Bronchial epithelial cell (primary cell): ENCODE results near the gene APOA4. TPM values are rescaled to one million over a fixed set of nuclear protein-coding genes. Genes with fewer than 3 reads are reported as not detected.

ENCODE experiments used
- DNase-seq: peaks from one replicate; pipeline ENCODE4 v3.0.0-alpha.2; 2010; ENCODE audit warnings: low read depth
- FAIRE-seq: peaks from 2 replicates; lab custom pipeline; 2011; peaks lifted over from hg19 to GRCh38; lab: Jason Lieb, UNC
- H3K27me3 ChIP-seq: 2 replicates; pipeline ENCODE4 v1.5.1; 2011; ENCODE audit warnings: low read length; ENCODE audit not compliant: control insufficient read depth, insufficient read depth
- H3K36me3 ChIP-seq: 2 replicates; pipeline ENCODE4 v1.5.1; 2011; ENCODE audit warnings: low read length; ENCODE audit not compliant: control insufficient read depth, insufficient read depth
- H3K4me3 ChIP-seq: 2 replicates; pipeline ENCODE4 v1.5.1; 2011; ENCODE audit warnings: mild to moderate bottlenecking, low read depth, low read length, control low read depth
- total RNA-seq: library from RNA; depleted of rRNA; stranded (reverse); fragments of >200 nt; gene quantifications from 2 replicates; pipeline ENCODE4 v1.2.1, GENCODE V29; 2014
- TF ChIP-seq, protein P1 (sequence below): IDR thresholded peaks from 2 replicates; pipeline ENCODE4 v1.5.1; 2011; ENCODE audit warnings: mild to moderate bottlenecking, moderate library complexity, low read length, control low read depth, inconsistent platforms; ENCODE audit not compliant: insufficient read depth, severe bottlenecking

Gene APOA4
- total RNA-seq, 1 donor from 2014 or later = not detected

DNA sequence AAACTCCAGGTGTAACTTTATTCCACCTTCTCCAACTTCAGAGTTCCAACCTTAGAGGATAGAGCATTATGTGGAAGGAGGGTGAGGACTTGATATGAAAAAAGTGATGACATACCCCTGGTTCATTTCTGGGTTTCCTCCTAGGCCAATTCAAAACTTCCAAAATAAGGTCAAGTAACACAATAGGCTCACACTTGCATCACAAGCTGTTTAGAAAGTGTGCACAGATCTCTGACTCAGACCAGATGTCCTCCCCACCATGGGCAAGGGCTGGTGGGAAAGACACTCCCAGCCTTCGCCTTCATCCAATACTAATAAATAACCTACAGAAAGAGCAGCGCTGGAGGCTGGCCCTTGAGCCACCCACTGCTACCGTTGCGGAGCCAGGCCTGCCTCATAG lies 44.5 kb downstream of the APOA4 start:
- no peak for FAIRE-seq
- TF ChIP-seq, protein P1, sequence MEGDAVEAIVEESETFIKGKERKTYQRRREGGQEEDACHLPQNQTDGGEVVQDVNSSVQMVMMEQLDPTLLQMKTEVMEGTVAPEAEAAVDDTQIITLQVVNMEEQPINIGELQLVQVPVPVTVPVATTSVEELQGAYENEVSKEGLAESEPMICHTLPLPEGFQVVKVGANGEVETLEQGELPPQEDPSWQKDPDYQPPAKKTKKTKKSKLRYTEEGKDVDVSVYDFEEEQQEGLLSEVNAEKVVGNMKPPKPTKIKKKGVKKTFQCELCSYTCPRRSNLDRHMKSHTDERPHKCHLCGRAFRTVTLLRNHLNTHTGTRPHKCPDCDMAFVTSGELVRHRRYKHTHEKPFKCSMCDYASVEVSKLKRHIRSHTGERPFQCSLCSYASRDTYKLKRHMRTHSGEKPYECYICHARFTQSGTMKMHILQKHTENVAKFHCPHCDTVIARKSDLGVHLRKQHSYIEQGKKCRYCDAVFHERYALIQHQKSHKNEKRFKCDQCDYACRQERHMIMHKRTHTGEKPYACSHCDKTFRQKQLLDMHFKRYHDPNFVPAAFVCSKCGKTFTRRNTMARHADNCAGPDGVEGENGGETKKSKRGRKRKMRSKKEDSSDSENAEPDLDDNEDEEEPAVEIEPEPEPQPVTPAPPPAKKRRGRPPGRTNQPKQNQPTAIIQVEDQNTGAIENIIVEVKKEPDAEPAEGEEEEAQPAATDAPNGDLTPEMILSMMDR = no peak

DNA sequence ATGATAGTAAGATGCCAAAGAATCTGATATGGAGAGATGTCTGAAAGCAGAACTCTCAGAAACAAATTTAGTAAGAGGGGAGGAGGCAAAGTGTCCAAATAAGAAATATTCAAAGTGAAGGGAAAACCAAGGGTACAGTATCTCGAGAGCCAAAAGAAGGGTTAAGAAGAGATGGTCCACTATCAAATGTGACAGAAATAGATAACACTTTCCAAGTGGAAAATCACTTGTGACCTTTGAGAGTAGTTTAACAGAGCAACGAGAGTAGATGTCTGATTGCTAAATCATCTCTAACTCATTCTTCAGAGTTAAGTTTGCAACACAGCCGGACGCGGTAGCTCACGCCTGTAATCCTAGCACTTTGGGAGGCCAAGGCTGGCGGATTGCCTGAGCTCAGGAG lies 46.0 kb downstream of the APOA4 start:
- peaks cover 21% of the 10 kb centered on the region for H3K36me3 ChIP-seq
- H3K27me3 ChIP-seq = no peaks in the 10 kb centered on the region
- FAIRE-seq = no peak
- no peak for DNase-seq
- H3K4me3 ChIP-seq = no peak overlapping the region
- TF ChIP-seq, protein P1 = no peak

More for the DNA sequence above, 44.5 kb downstream of the APOA4 start:
- Histone ChIP-seq H3K36me3 (peaks cover 25% of the 10 kb centered on the region), H3K27me3 (no peaks in the 10 kb centered on the region), H3K4me3 (no peak overlapping the region)
- DNase-seq = no peak

DNA sequence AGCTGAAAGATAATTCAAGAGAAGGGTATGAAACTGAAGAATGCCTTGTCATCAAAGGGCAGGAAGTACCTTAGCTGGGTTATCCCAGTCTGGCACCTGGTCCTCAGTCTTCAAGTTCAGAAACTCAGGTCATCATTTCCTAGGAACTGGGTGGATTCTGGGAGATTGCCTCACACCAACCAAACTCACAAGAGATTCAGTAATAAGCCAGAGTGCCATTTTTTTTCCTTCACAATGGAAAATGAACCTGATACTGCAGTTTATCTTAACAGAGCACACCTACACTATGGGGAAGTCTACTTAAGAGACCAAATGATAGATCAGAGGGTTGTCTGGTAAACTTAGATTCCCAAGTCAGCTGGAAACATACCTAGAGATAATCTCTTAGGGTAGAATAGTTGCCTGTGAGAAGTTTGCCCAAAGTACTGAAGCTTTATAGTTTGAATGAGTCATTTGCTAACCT lies 46.6 kb downstream of the APOA4 start:
- no peak overlapping the region for H3K4me3 ChIP-seq
- no peak for FAIRE-seq
- peaks cover 19% of the 10 kb centered on the region for H3K36me3 ChIP-seq

DNA sequence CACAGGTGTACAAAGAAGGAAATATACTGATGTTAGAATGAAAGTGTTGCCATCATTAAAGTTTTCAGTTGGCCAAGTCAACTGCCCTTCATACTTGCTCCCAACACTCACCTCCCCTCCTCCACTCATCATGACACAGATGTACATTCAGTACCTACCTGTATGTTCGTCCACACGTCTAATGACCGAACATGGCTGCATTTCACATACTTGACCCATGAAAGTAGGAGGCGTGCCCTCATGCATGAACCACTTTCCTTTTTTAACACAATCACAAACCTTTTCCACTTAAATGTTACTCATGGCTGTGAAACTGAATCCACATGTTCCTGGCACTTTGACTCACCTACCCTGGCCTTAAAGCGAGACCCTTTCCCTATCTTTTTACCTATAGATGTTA lies 47.1 kb downstream of the APOA4 start:
- DNase-seq (no peak), FAIRE-seq (no peak)
- H3K36me3 ChIP-seq = peaks cover 19% of the 10 kb centered on the region
- H3K4me3 ChIP-seq = no peak overlapping the region
- H3K27me3 ChIP-seq = no peaks in the 10 kb centered on the region
- TF ChIP-seq, protein P1 = no peak

More for the DNA sequence above, 46.6 kb downstream of the APOA4 start:
- no peak for DNase-seq
- H3K27me3 ChIP-seq = no peaks in the 10 kb centered on the region
- TF ChIP-seq, protein P1 = no peak

DNA sequence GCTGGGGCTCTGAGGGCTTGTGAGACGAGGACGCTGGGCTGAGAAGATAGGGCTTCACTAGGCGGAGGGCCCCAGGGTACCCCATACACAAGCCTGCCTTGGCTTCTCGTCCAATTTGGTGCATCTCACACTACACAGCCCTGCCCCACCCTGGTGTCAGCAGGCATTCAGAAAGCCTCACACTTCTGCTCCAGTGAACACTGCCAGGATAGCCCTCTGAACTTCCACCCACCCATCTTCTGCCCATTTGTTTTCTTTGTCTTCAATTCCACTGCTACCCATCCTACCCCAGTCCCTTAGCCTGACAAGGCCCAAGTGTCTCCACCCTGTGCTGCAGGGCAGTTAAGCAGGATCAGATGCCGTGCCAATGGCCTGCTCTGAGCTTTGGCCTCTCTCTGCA lies 48.4 kb downstream of the APOA4 start:
- Histone ChIP-seq H3K36me3 (peaks cover 15% of the 10 kb centered on the region), H3K27me3 (no peaks in the 10 kb centered on the region), H3K4me3 (no peak overlapping the region)
- DNase-seq = no peak
- TF ChIP-seq, protein P1 = no peak
- FAIRE-seq = no peak
